NCI-H2081 treated with DMSO at 0.1 percent for 48 hours (cell line): Measurements from ENCODE around the gene RIC8B.

ENCODE experiments used
- DNase-seq: peaks from one replicate; lab custom pipeline; 2025; lab: John Stamatoyannopoulos, UW

RIC8B gene

DNA sequence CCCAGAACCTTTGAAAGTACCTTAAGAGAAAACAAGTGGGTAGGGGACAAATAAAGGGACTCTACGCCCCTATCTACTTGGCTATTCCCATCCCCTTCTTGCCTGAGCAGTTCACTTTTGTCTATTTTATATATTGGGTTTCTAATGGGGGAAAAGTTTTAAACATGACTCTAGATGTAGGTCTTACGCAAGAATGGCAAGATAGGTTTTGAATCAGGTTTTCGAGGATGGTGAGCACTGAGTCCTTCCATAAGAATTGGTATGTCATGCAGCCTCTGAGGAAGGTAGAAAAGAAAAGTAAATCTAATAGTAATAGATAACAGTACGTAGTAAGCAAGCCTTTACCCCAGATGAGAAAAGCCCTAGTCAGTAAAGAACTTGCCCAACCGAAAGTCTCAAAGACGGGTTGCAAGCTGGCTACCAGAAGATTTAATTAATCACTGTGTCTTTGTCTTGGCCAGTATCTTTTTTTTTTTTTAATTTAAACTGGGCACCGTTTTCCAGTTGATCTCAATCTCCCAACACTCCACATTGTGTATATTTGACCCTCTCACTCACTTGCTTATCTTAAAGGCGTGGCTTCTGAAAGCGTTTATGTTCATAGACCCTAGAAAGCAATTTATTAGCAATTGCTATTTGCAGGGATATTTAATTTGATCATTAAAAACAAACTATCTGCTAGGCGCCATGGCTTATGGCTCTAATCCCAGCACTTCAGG, 94.7 kb downstream of the RIC8B start:
- no peak for DNase-seq

- no peak for DNase-seq
These were observed 95.6 kb downstream of the RIC8B start for GRCh38 chr12:106870116-106870515.

- DNase-seq = no peak
These were observed 97.0 kb downstream of the RIC8B start for GRCh38 chr12:106871477-106871876.

- no peak for DNase-seq
These were observed 99.5 kb downstream of the RIC8B start for GRCh38 chr12:106873983-106874382.

DNA sequence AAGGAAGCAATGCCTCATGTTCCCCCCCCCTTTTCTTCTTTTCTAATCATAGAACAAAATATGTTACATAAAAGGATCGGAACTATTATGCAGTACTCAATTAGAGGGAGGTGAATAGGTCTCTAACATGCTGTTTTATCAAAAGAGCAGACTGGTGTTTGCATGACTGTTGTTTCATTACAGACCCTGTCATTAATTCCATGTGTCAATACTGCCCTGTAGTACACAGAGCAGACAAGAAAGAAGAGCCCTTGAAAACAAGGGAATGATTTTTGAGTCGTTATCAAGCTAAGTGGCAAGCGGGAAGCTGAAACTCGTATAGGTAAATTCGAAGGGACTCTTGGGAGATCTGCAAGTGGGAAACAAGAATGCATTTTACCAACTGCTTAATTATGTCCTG, 104.3 kb downstream of the RIC8B start:
- DNase-seq = no peak

DNA sequence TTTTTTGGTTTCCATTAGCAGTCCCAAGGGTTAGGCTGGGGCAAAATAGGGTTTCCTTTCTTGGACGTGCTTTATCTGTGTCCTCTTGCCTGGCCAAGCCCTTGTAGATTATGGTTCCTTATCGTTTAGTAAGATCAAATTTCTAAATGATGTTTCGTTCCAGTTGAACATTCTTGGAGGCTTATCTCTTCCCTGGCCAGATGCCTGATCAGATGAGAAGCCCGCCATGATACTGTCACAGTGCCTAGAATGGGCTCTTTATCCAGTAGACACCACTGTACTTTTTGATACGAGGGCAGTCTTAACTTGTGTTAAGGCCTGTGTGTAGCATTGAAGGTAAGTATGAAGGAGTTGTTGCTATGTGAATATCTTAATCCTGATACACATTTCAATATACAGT, 105.1 kb downstream of the RIC8B start:
- no peak for DNase-seq

GRCh38 chr12:106883426-106883825, 108.9 kb downstream of the RIC8B start:
- DNase-seq = no peak

DNA sequence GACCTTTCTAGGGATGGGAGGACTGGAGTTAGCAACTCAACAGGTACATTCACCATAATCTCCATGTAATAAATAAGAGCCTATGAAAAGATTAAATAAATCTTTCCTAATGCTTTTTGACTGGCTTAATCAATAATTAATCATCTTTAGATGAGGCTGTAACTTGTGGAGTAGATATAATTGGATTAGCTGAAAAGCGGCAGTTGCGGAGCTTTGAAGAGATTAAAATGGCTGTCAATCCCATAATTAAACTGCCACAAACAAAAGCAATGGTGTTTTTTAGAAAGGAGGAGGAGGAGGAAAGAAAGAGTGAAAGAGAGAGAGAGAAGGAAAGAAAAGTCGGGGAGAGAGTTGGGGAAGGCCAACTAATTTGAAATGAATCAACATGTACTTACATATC, 110.5 kb downstream of the RIC8B start:
- DNase-seq = no peak

GRCh38 chr12:106885541-106886249, 111.2 kb downstream of the RIC8B start:
- DNase-seq = no peak

DNA sequence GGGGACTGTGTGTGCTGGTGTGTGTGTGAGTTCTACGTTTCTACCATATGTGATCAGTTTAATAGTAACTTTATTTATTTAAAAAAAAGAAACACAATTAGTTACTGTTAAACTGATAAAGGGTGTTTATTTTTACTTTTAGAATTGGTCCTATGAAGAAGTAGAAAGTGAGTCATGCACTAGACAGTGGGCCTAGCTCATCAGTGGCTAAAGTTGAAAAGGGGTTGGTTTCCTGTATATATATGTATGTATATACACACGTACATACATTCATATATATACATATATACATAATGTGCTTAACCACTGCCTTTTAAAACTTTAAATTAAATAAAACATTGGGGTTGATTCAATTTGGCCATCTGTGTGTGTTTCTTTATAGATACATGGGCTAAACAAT, 112.5 kb downstream of the RIC8B start:
- no peak for DNase-seq

DNA sequence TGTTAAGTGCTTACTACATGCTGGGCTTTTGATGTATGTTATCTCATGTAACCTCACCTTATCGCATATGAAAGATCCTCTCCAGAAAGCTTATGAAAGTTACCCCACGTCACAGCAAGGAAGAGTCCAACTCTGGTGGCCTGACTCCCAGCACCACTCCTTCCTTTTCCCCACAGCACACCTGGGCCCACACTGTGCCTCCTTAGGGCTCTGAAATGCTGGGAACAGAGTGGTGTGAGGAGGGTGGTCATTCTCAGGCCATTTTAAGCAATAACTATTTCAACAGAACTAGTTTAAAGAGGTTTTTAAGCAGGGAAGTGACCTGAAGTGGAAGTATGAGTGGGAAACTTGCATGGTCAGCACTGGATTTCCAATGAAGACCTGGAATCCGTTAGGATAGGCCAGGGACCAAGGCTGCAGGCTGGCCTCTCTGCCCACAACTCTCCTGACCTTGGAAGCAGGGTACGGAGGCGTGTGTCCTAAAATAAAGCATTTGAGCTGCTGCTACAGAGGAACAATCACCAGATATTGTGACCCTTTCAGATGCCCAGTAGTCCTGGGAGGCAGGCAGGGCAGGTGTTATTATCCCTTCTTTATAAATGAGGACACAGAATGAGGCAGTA, 114.0 kb downstream of the RIC8B start:
- DNase-seq = no peak

- no peak for DNase-seq
These were observed 114.8 kb downstream of the RIC8B start for GRCh38 chr12:106889326-106889725.

DNA sequence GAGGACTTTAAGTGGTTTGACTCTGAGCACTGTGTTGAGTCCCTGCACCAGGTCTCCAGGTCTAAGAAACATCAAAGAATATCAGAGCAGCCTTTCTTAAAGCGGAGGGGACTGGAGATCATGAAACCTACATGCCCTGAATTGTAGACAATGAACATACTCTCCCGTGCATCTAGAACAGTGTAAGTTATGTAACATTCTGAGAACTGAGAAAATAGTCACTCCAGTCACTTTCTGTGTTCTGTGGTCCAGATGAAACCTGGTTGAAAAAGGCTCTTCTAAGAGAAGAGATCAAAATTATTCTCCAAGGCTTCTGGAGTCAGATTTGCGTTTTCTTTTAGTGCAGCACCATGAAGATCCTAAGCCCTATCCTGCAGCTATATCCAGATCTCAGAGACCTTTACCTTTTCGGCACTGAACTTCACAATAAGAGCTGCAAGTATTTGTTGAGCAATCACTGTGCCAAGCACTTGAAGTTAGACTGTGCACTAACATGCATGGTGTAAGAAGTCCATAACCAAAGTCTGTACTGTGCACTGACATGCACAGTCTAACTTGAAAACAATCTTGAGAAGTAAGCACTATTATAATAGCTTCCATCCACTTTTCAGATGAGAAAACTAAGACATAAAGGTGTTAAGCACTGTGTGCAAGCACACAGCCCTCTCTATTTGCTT, 115.6 kb downstream of the RIC8B start:
- DNase-seq = no peak

- no peak for DNase-seq
These were observed 117.6 kb downstream of the RIC8B start for GRCh38 chr12:106892075-106892474.

DNA sequence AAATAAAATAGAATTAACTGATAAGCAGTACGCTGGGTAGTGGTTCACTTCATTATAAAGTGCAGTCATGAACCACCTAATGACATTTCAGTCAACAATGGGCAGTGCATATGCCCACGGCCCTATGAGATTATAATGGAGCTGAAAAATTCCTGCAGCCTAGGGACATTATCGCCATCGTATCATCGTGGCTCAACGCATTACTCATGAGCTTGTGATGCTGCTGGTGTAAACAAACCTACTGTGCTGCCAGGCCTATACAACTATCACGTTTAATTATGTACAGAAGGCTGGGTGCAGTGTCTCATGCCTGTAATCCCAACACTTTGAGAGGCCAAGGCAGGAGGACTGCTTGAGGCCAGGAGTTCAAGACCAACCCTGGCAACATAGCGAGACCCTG, 119.0 kb downstream of the RIC8B start:
- no peak for DNase-seq

DNA sequence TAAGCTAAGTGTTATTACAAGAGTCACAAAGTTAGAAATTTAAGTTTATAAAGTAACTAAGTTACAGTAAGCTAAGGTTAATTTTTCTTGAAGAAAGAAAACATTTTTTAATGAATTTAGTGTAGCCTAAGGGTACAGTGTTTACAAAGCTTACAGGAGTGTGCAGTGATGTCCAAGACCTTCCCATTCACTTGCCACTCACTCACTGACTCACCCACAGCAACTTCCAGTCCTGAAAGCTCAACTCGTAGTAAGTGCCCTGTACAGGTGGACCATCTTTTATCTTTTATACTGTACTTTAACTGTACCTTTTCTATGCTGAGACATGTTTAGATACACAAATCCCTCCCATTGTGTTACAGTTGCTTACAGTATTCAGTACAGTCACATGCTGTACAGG, 120.3 kb downstream of the RIC8B start:
- no peak for DNase-seq

DNA sequence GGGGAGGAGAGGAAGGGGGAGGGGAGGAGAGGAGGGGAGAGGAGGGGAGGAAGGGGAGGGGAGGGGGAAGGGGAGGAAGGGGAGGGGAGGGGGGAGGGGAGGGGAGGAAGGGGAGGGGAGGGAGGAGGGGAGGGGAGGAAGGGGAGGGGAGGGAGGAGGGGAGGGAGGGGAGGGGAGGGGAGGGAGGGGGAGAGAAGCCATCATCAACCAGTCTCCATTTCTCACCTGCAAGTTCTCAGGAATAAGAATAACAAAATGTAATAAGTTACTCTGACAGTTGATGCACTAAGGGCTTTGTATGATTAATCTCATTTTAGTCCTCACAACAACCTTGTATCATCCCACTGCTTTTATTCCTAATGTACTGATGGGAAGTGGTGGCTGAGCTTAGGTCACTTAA, 122.1 kb downstream of the RIC8B start:
- no peak for DNase-seq

- no peak for DNase-seq
These were observed 122.6 kb downstream of the RIC8B start for GRCh38 chr12:106897082-106897481.

DNA sequence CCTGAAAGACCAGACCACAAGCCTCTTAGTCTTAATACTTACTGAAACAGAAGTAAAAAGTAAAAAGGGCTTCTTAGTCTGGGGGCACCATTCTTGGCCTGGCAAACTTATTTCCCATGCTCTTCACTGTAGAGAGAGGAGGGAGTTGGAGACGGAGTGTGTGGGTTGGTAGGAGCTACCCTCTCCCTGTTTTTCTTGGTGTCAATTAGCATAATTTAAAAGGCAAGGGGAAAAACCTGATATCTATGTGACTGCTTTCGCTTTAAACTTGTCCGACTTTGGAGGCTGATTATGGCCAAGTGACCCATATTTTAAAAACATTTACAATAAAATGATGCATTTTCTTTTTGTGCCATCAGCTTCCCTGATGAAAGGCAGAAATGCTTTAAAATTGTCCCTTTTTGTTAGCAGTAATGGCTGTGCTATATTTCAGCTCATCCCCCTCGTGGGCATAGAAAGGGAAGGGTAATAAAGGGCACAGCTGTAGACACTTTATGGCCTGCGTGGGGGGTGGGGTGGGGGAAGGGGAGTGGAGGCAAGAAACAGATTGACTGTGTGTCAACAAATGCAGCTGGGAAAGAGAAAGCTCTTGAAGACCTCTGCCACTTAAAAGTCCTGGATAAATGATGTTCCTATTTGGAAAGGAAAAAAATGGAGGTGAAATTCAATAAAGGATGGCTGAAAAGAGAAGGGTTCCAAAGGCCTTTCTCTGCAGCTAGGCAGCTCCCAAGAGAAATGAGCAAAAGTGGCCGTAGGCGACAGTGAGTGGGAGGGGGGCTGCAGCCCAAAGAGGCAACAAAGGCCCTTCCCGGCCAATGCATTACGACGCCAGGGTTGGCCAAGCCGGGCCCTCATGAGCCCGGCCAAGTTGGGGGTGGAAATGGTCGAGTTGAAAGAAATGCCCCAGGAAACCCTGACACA, 123.8 kb downstream of the RIC8B start:
- DNase-seq = no peak

- DNase-seq = no peak
These were observed 126.1 kb downstream of the RIC8B start for GRCh38 chr12:106900554-106900953.

GRCh38 chr12:106901276-106901675, 126.8 kb downstream of the RIC8B start:
- DNase-seq = no peak

GRCh38 chr12:106902053-106902452, 127.6 kb downstream of the RIC8B start:
- no peak for DNase-seq
